GM12891 (cell line): ENCODE measurements around the gene GJC1.

ENCODE experiments used
- POLR2A ChIP-seq: IDR thresholded peaks from 2 replicates; pipeline ENCODE4 v1.6.1; 2011; ENCODE audit warnings: low read depth, low read length, control low read depth
- POLR2AphosphoS5 ChIP-seq: IDR thresholded peaks from 2 replicates; pipeline ENCODE4 v1.6.1; 2011; ENCODE audit warnings: low read depth, low read length, control low read depth
- TAF1 ChIP-seq: IDR thresholded peaks from 2 replicates; pipeline ENCODE4 v1.6.1; 2011; ENCODE audit warnings: low read depth, low read length, control low read depth

DNA sequence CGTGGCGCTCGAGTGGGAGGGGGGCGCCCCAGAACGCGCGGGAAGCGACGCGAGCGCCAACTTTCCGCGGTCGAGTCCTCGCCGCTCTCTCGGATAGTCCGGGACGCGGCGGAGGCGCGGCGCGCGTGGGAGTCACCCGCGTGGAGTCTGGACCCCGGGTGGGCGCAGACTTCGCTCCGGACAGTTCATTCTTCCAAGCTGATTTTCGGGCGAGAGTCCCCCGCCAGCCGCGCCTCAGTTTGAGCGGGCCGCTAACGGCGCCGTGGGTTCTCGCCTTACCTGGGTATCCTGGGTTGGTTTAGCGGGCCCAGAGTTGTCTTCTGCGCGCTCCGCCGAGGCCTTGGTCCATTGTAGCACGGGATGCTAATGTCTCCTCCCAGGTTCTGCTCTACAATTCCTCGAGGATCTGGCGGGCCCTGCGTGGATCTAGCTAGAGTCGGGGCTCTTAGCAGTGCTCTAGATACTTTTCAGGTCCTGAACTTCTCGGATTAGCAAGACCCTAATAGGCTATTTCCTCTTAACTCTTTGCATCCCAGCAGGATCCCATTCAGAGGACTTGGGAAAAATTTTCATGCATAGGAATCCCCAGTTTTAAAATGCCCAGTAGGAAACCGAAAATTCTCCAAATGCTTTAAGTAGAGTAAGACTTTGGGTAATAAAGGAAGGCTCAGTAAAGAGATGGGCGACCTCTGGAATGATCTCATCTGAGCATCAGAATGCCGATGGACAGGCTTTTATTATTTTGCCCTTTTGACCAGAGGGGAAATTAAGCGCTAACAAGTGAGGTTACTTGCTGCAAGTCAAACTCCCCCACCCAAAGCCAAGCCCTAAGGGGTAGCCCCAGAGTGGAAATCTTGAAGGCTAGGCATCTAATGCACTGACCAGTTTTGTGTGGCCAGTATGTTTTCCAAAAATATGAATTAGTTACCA, 537 bp upstream of the GJC1 start:
- TF ChIP-seq POLR2AphosphoS5 (no peak), POLR2A (no peak), TAF1 (no peak)
